Hematopoietic multipotent progenitor cell treated with erythropoietin and hydrocortisone succinate and interleukin-3 and kit ligand, for 15 days (in vitro differentiated cells): ENCODE measurements around the gene EDIL3.
"Not testable (repeated sequence)": the region's sequence is repeated elsewhere in the genome, so short reads cannot be mapped to it uniquely, and the experiment has no call there.

ENCODE experiments used
- DNase-seq: peaks from one replicate; pipeline ENCODE4 v3.0.0-alpha.2; 2015; ENCODE audit warnings: low spot score

EDIL3 gene

GRCh38 chr5:84378420-84378819 is 6.3 kb downstream of the EDIL3 start:
- DNase-seq = no peak

GRCh38 chr5:84376346-84376745 is 8.3 kb downstream of the EDIL3 start:
- no peak for DNase-seq

GRCh38 chr5:84374568-84374967 is 10.1 kb downstream of the EDIL3 start:
- no peak for DNase-seq

GRCh38 chr5:84373506-84373905 is 11.2 kb downstream of the EDIL3 start:
- DNase-seq = no peak

- DNase-seq = no peak
Measured at GRCh38 chr5:84372066-84372695, 12.5 kb downstream of the EDIL3 start.

GRCh38 chr5:84370176-84370575 is 14.5 kb downstream of the EDIL3 start:
- DNase-seq = no peak

GRCh38 chr5:84364043-84364442 is 20.6 kb downstream of the EDIL3 start:
- no peak for DNase-seq

- no peak for DNase-seq
Measured at GRCh38 chr5:84362061-84362720, 22.5 kb downstream of the EDIL3 start.

GRCh38 chr5:84361572-84361971 is 23.1 kb downstream of the EDIL3 start:
- DNase-seq = no peak

GRCh38 chr5:84360056-84360455 is 24.6 kb downstream of the EDIL3 start:
- no peak for DNase-seq

- no peak for DNase-seq
Measured at GRCh38 chr5:84354101-84354500, 30.6 kb downstream of the EDIL3 start.

- no peak for DNase-seq
Measured at GRCh38 chr5:84344788-84345187, 39.9 kb downstream of the EDIL3 start.

- DNase-seq = no peak
Measured at GRCh38 chr5:84343171-84343570, 41.5 kb downstream of the EDIL3 start.

GRCh38 chr5:84332106-84332505 is 52.6 kb downstream of the EDIL3 start:
- DNase-seq = no peak

GRCh38 chr5:84327591-84327990 is 57.1 kb downstream of the EDIL3 start:
- DNase-seq = no peak

- no peak for DNase-seq
Measured at GRCh38 chr5:84322646-84323045, 62.0 kb downstream of the EDIL3 start.

- DNase-seq = not testable (repeated sequence)
Measured at GRCh38 chr5:84317826-84318225, 66.9 kb downstream of the EDIL3 start.

GRCh38 chr5:84312280-84312679 is 72.4 kb downstream of the EDIL3 start:
- DNase-seq = not testable (repeated sequence)

GRCh38 chr5:84309850-84310249 is 74.8 kb downstream of the EDIL3 start:
- not testable (repeated sequence) for DNase-seq

- DNase-seq = no peak
Measured at GRCh38 chr5:84306601-84307000, 78.1 kb downstream of the EDIL3 start.

GRCh38 chr5:84304599-84304998 is 80.1 kb downstream of the EDIL3 start:
- no peak for DNase-seq

- no peak for DNase-seq
Measured at GRCh38 chr5:84303315-84303714, 81.4 kb downstream of the EDIL3 start.

- no peak for DNase-seq
Measured at GRCh38 chr5:84301535-84301934, 83.1 kb downstream of the EDIL3 start.

GRCh38 chr5:84299959-84300358 is 84.7 kb downstream of the EDIL3 start:
- DNase-seq = no peak
